ENCODE measurements around the gene CYTH1.
A peak's percentile ranks its signal among the peaks of the same experiment; 100 is the strongest.

Gene CYTH1

DNA sequence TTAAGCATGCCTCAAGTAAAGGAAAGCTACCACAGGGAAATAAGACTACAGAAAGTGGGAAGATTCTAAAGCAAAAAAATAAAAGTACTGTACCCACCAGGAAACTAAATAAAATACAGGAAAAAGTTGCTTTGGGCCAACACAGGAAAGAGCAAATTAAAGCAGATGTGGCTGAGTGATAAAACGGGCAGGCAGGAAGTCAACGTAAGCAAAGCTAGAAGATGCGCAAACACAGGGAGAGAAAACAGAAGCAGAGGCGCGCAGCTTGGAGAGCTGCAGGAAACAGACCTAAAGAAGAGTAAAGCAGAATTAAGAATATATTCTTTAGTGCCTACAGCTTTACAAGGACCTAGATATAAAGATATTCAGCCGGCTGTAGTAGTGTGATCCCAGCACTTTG, 36.9 kb upstream of the CYTH1 start:
- TF ChIP-seq GATA3 (IDR thresholded peaks at IDR 0.05; ENCODE audit: low read depth, low read length): no peak
- peak; percentile 78 for TF ChIP-seq GATA2 (IDR thresholded peaks at IDR 0.05; ENCODE audit: low read depth, low read length)

DNA sequence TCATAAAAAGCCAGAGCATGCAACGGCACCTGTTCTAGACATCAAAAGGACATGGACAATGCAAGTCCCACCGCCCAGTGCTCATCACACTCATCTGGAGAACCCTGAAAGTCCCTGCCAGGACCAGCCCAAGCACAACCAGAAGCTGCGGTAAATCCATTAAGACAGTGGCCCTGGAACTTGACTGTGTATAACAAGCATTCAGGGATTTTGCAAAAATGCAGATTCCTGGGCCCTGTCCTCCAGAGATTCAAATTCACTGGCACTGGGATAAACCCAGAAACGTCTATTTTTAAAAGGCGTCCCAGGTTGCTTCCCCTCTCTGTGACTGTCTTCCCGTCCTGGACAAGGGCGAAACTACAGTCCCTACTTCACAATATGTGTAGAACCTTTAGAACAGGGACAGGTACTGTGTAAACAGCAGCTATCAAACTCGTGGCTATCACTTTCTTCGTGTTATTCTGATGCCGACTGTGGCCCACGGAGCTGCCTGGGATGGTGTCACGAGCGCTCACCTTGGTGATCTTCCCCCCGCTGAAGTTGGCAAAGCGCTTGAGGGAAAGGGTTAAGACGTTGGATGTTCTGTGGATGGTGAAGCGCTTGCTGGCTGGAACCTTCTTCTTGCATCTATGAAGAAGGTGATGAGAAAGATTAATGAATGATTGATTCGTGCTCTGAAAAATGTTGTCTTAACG, 36.2 kb upstream of the CYTH1 start:
- TF ChIP-seq GATA3 (IDR thresholded peaks at IDR 0.05; ENCODE audit: low read depth, low read length): no peak
- TF ChIP-seq GATA2 (IDR thresholded peaks at IDR 0.05; ENCODE audit: low read depth, low read length): no peak

DNA sequence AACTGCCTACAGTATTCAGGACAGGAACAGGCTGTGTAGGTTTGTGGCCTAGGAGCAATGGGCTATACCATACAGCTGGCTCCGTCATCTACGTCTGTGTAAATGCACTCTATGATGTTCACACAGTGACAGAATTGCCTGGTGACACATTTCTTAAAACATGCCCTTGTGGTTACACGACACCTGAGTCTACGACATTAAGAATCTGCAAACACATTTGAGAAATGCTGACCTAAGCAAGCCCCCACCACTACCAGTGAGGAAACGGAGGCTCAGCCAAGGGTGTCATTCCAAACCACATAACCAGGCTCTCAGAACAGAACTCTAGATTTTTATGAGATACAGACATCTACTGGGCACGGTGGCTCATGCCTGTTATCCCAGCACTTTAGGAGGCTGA, 35.0 kb upstream of the CYTH1 start:
- TF ChIP-seq GATA3 (IDR thresholded peaks at IDR 0.05; ENCODE audit: low read depth, low read length): no peak
- no peak for TF ChIP-seq GATA2 (IDR thresholded peaks at IDR 0.05; ENCODE audit: low read depth, low read length)

DNA sequence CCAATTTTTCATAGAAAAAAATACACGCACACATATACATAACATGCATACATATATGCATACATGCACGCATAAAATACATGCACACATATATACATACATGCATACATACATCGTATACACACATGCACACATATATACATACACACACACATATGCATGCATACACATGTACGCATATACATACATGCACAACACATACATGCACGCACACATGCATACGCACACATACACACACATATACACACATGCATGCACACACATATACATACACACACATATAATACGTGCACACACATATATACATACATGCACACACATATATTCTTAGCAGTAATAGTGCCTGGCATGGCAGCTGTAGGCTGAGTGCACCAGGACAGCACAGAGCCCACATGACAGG, 33.6 kb upstream of the CYTH1 start:
- TF ChIP-seq GATA2 (IDR thresholded peaks at IDR 0.05; ENCODE audit: low read depth, low read length) (no peak), GATA3 (IDR thresholded peaks at IDR 0.05; ENCODE audit: low read depth, low read length) (no peak)

DNA sequence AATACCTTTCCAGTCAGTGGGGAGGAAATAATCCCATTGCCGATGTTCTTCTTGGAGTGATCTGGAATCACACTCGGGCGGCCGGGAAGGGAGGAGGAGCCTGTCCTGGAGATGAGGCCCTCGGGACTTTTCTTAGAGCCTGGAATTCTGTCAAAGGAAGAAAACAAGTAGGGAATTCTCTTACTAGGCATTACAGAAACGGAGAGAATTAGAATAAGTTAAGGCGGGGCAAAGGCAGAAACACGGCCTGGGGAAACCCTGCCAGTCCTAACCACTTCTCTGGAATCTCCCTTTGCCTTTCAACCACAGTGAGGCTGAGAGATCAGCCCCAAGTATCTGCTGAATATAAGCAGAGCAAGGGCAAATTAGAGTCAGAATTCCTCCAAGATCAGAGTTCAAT, 30.8 kb upstream of the CYTH1 start:
- TF ChIP-seq GATA3 (IDR thresholded peaks at IDR 0.05; ENCODE audit: low read depth, low read length) (no peak), GATA2 (IDR thresholded peaks at IDR 0.05; ENCODE audit: low read depth, low read length) (no peak)

DNA sequence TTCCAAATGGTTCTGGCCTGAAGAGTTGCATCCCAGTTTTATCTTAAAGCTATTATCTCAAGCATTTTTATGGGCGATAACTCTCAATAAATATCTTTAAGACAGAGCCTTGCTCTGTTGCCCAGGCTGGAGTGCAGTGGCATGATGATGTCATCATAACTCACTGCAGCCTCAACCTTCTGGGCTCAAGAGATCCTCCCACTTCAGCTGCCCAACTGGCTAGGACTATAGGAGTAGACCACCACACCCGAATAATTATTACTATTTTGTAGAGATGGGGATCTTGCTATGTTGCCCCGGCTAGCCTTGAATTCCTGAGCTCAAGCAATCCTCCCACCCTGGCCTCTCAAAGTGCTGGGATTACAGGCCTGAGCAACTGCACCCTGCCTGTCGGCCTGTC, 26.1 kb upstream of the CYTH1 start:
- TF ChIP-seq GATA2 (IDR thresholded peaks at IDR 0.05; ENCODE audit: low read depth, low read length) (no peak), GATA3 (IDR thresholded peaks at IDR 0.05; ENCODE audit: low read depth, low read length) (no peak)

DNA sequence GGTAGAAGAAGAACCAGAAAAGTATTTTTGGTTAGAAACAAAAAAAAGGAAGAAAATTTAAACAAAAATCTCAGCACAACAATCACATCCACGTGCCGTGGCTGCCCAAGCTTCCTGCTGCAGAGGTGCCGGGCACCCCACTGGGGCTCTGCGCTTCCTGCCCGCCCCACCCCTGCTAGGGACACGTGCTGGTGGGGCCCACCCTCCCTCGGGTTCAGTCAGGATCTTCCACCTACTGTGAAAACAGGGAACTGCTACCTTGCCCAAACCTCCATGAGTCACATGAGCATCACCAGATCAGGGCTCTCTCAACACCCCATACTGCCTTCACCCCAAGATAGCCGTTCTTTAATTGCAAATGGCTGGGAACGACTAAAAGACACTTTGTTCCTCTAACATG, 24.4 kb upstream of the CYTH1 start:
- TF ChIP-seq GATA2 (IDR thresholded peaks at IDR 0.05; ENCODE audit: low read depth, low read length) (no peak), GATA3 (IDR thresholded peaks at IDR 0.05; ENCODE audit: low read depth, low read length) (no peak)

DNA sequence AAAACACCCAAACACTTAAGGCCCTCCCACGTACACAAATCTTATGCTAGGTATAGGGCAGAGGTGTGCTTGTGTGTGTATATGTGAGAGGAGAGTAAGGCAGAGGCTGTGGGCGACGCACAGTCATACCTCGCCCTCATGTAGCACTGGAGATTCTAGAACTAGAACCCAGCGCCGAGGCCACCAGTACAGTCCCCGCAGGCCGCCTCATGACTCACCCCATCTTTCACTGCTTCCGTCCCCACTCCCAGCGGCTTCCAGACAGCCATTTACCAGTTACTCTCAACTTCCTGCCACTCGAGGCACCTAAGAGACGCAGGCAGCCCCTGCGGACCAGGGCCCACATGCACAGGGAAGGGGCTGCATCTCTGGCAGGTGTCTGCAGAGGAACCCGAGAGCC, 23.2 kb upstream of the CYTH1 start:
- TF ChIP-seq GATA3 (IDR thresholded peaks at IDR 0.05; ENCODE audit: low read depth, low read length) (no peak), GATA2 (IDR thresholded peaks at IDR 0.05; ENCODE audit: low read depth, low read length) (no peak)

DNA sequence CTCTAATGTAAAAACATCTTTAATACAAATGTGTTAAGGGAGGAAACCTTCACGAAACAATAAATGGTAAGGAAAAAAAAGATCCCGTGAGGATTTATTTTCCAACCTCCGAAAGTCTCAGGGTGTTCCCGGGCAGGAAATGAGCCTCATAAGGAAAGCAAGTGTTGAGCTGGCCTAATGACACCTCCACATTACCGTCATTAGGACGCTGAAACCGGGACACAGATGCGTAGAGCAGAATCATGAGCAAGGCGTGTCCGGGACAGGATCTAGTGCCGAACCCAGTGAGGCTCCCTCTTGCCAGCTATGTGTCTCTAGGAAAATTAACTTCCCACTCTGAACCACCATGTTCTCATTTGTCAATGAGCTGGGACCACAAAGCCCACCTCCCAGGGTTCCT, 22.7 kb upstream of the CYTH1 start:
- no peak for TF ChIP-seq GATA3 (IDR thresholded peaks at IDR 0.05; ENCODE audit: low read depth, low read length)
- TF ChIP-seq GATA2 (IDR thresholded peaks at IDR 0.05; ENCODE audit: low read depth, low read length): no peak

DNA sequence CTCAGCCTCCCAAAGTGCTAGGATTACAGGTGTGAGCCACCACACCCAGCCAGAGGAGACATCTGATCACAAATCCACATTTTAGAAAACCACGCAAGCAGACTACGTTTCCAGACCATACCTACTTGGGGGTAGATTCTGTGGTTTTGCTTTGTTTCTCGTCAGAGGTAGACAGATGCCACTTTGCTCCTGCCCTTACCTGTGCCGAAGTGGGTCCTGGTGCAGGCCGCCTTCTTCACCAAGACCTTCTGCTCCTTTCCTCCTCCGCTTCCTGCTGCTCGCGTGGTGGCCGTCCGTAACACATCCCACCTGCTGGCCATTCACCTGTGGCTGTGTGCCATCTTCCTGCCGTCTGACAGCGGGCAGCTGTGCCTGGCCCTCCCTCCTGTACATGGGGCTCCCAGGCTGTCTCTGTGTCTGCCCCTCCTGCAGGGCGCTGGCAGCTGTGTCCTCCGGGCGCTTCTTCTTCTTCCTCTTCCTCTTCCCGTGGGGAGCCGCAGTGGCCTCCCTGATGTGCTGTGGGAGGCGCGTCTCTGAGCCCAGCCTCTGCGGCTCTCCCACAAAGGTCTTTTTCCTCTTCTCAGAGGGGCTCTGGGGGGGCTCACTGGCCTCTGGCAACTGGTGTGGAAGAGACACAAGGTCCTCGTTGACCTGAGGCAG, 21.2 kb upstream of the CYTH1 start:
- TF ChIP-seq GATA2 (IDR thresholded peaks at IDR 0.05; ENCODE audit: low read depth, low read length) (no peak), GATA3 (IDR thresholded peaks at IDR 0.05; ENCODE audit: low read depth, low read length) (no peak)

DNA sequence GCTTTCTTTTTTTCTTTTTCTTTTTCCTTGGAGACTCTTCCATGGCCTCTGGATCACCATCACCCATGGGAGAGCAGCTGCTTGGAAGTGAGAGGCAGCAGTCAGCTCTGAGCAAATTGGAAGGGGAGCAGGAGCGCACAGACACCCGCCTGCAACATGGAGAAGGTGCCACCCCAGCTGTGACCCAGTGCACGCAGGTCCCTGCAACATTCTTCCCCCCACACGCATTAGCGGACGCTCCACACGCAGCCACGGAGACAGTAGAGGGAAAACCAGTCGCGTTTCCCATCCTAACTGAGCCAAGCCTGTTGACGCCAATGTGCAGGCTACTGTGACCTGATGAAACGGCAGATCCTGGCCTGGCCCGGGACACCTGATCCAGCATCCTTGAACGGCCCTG, 20.4 kb upstream of the CYTH1 start:
- TF ChIP-seq GATA2 (IDR thresholded peaks at IDR 0.05; ENCODE audit: low read depth, low read length) (no peak), GATA3 (IDR thresholded peaks at IDR 0.05; ENCODE audit: low read depth, low read length) (no peak)

DNA sequence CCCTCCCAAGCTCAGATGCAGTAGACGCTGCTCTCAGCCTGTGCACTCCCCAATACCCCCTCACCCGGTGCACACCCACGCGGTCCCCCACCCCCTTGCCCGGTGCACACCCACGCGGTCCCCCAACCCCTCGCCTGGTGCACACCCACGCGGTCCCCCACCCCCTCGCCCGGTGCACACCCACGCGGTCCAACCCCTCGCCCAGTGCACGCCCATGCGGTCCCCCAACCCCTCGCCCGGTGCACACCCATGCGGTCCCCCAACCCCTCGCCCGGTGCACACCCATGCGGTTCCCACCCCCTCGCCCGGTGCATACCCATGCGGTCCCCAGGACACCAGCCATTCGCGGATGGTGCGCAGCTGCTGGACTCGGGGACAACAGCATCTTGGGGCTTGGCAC, 19.9 kb upstream of the CYTH1 start:
- TF ChIP-seq GATA2 (IDR thresholded peaks at IDR 0.05; ENCODE audit: low read depth, low read length) (no peak), GATA3 (IDR thresholded peaks at IDR 0.05; ENCODE audit: low read depth, low read length) (no peak)

DNA sequence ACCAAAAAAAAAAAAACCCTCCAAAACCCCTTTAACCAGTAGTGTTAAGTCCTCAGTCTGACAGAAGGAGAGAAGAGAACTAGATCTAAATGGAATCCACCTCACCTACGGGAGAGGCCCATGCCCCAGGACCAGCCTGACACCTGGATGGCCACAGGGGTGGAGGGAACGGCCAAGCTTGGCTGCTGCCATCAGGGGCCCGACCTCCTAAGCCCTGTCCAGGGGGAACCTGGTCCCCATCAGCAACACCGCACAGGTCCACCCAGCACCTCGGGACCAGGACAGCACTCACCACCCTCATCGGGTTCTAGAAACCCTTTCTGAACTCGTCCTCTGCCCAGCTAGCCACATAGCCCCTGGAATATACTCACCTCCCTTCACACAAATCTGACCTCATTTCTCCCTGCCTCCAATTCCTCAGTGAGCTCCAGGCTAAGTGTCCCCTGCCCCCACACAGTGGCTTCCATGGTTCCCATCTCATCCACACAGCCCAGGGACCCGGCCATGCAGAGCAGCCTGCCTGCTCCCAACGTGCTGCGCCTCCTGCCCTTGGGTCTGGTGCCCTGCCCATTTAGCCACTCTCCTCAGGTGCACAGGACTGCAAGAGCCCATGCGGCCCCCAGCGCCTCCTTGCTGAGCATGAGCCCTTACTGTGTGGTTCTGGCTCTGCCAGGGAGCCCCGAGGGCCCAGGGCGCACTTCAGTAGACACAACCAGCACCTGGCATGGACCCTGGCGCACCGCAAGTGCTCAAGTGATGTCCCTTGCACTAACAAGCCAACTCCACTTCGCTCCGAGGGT, 18.3 kb upstream of the CYTH1 start:
- TF ChIP-seq GATA3 (IDR thresholded peaks at IDR 0.05; ENCODE audit: low read depth, low read length) (no peak), GATA2 (IDR thresholded peaks at IDR 0.05; ENCODE audit: low read depth, low read length) (no peak)

DNA sequence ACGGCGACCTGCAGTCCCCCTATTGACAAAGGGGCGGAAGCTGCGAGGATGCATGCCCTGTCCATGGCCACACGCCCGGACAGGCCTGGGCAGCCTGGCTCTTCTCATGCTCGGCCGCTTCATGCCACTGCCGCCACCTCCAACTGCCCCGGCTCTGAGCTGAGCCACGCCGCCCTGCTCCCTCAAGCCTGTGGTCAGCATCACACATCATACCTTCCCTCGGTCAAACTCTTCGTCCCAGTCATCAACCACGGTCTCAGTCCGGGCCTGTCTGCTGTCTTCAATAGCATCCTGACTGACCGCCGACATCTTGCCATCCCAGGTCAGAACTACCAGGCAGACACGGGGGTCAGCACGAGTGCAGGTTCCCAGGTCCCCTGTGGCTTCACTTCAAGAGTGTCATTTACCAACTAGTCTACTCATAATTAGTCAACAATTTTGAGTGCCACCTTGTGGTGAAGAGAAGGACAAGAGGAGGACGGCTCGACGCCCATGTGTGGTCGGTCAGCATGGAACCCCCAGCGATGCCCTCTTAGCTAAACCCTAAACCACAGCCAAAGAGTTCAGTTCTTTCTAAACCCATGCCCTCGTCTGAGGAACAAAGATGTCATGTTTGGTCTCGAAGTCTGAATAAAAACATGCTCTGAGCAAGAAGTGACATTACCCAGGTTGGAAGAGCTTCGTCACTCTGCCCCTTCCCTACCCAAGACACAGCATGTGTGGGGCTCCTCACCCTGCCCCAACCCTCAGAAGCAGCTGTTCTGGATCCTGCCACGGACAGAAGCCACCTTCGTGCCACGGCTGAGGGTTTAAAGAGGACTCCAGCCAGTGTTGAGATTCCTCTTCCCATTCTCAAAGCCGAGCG, 16.9 kb upstream of the CYTH1 start:
- no peak for TF ChIP-seq GATA3 (IDR thresholded peaks at IDR 0.05; ENCODE audit: low read depth, low read length)
- TF ChIP-seq GATA2 (IDR thresholded peaks at IDR 0.05; ENCODE audit: low read depth, low read length): no peak

All from SH-SY5Y (cell line).